ENCODE data around the gene EPS15. TPM values are rescaled to one million over a fixed set of nuclear protein-coding genes. Genes with fewer than 3 reads are reported as not detected.
"Not testable (repeated sequence)": the region's sequence is repeated elsewhere in the genome, so short reads cannot be mapped to it uniquely, and the experiment has no call there.

The EPS15 gene
- total and polyA plus RNA-seq, 10 of the 15 experiments (the other 5 are each of a cell fraction or from before 2014, with no cell fraction given): 24.7 to 87.8 (median 56.3) TPM

DNA sequence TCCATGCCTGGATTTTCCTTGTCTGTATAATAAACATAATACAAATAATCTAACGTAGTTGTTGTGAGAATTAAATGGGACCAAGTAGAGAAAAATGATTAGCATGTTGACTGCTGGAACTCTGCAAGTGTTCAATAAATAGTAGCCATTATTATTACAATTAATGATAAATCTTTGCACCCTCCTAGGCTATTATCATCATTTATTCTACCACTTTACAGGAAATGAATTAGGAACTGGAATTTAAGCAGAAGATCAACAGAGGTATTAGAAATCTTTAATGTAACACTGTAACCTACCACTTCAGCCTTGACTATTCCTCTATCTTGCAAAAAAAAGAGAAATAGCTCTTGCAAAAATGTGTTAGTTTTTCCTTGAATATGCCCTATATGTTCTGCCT, 126.8 kb downstream of the EPS15 start:
- ATAC-seq (no peak), FAIRE-seq (no peak), DNase-seq (ENCODE audit: low read depth, low spot score) (no peak)
- Histone ChIP-seq H3K9ac (ENCODE audit: control insufficient read depth, insufficient read depth, low read length) (no peak overlapping the region), H3K9me3 (replicated peaks; ENCODE audit: control insufficient read depth, insufficient read depth, low read length) (no peaks in the 10 kb centered on the region), H4K20me1 (ENCODE audit: control insufficient read depth, insufficient read depth) (no peaks in the 10 kb centered on the region), H3K36me3 (ENCODE audit: control insufficient read depth in 2 of 2, insufficient read depth in 2 of 2, low read length in 1 of 2) (peaks cover 0 to 13% of the 10 kb centered on the region in 2 experiments), H3K27ac (ENCODE audit: control insufficient read depth, insufficient read depth) (no peak overlapping the region), H3K27me3 (replicated peaks in 1 of 2; ENCODE audit: control insufficient read depth in 2 of 2, insufficient read depth in 2 of 2, low read length in 1 of 2) (no peaks in the 10 kb centered on the region), H3K4me1 (ENCODE audit: control insufficient read depth, insufficient read depth, low read length) (no peaks in the 10 kb centered on the region), H3K4me2 (ENCODE audit: control insufficient read depth, insufficient read depth) (no peak overlapping the region), H3K4me3 (no peak overlapping the region), H2AFZ (ENCODE audit: control insufficient read depth, low read depth, low read length) (no peak overlapping the region), H3K79me2 (ENCODE audit: control insufficient read depth, insufficient read depth, low read length) (no peaks in the 10 kb centered on the region)
- TSS peak; percentile 10 for BruUV-seq (replicated peaks)
- in situ Hi-C loops (cut with MboI): no loop called here
- ChIA-PET CTCF (no interaction called here), POLR2A (no interaction called here), RAD21 (ENCODE audit: unreplicated experiment) (no interaction called here), SMC1A (ENCODE audit: uncharacterized antibody, unreplicated experiment) (no interaction called here)
- intact Hi-C loops (cut with micrococcal nuclease; ENCODE audit: unreplicated experiment): no loop called here
- TF ChIP-seq EZH2 (IDR thresholded peaks at IDR 0.05; ENCODE audit: borderline replicate concordance, control insufficient read depth, low read depth, low read length): no peak
- 89% methylated on average over 1 of the region's 1 CpG for WGBS (ENCODE audit: insufficient coverage, insufficient replicate concordance, low lambda C conversion rate, missing lambda C conversion rate)

DNA sequence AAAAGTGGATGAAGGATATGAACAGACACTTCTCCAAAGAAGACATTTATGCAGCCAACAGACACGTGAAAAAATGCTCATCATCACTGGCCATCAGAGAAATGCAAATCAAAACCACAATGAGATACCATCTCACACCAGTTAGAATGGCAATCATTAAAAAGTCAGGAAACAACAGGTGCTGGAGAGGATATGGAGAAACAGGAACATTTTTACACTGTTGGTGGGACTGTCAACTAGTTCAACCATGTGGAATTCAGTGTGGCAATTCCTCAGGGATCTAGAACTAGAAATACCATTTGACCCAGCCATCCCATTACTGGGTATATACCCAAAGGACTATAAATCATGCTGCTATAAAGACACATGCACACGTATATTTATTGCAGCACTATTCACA, 128.4 kb downstream of the EPS15 start:
- 71% methylated on average over 1 of the region's 2 CpGs for WGBS (ENCODE audit: insufficient coverage, insufficient replicate concordance, low lambda C conversion rate, missing lambda C conversion rate)
- H4K20me1 ChIP-seq (ENCODE audit: control insufficient read depth, insufficient read depth); H3K4me2 ChIP-seq (ENCODE audit: control insufficient read depth, insufficient read depth); in situ Hi-C loops (cut with MboI); H3K4me3 ChIP-seq; H3K4me1 ChIP-seq (ENCODE audit: control insufficient read depth, insufficient read depth, low read length); H3K9me3 ChIP-seq (replicated peaks; ENCODE audit: control insufficient read depth, insufficient read depth, low read length); H3K27ac ChIP-seq (ENCODE audit: control insufficient read depth, insufficient read depth); H3K27me3 ChIP-seq (replicated peaks in 1 of 2; ENCODE audit: control insufficient read depth in 2 of 2, insufficient read depth in 2 of 2, low read length in 1 of 2); CTCF ChIA-PET; intact Hi-C loops (cut with micrococcal nuclease; ENCODE audit: unreplicated experiment); H3K9ac ChIP-seq (ENCODE audit: control insufficient read depth, insufficient read depth, low read length); FAIRE-seq; ATAC-seq; POLR2A ChIA-PET; H3K36me3 ChIP-seq (ENCODE audit: control insufficient read depth in 2 of 2, insufficient read depth in 2 of 2, low read length in 1 of 2); DNase-seq (ENCODE audit: low read depth, low spot score); H2AFZ ChIP-seq (ENCODE audit: control insufficient read depth, low read depth, low read length); SMC1A ChIA-PET (ENCODE audit: uncharacterized antibody, unreplicated experiment); RAD21 ChIA-PET (ENCODE audit: unreplicated experiment); H3K79me2 ChIP-seq (ENCODE audit: control insufficient read depth, insufficient read depth, low read length); BruUV-seq (replicated peaks): not testable (repeated sequence)

DNA sequence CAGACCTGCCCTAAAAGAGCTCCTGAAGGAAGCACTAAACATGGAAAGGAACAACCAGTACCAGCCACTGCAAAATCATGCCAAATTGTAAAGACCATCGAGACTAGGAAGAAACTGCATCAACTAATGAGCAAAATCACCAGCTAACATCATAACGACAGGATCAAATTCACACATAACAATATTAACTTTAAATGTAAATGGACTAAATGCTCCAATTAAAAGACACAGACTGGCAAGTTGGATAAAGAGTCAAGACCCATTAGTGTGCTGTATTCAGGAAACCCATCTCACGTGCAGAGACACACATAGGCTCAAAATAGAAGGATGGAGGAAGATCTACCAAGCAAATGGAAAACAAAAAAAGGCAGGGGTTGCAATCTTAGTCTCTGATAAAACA, 131.8 kb downstream of the EPS15 start:
- FAIRE-seq; BruUV-seq (replicated peaks); DNase-seq (ENCODE audit: low read depth, low spot score); H3K9ac ChIP-seq (ENCODE audit: control insufficient read depth, insufficient read depth, low read length); intact Hi-C loops (cut with micrococcal nuclease; ENCODE audit: unreplicated experiment); H3K9me3 ChIP-seq (replicated peaks; ENCODE audit: control insufficient read depth, insufficient read depth, low read length); SMC1A ChIA-PET (ENCODE audit: uncharacterized antibody, unreplicated experiment); H3K4me3 ChIP-seq; H3K4me1 ChIP-seq (ENCODE audit: control insufficient read depth, insufficient read depth, low read length); CTCF ChIA-PET; H3K27me3 ChIP-seq (replicated peaks in 1 of 2; ENCODE audit: control insufficient read depth in 2 of 2, insufficient read depth in 2 of 2, low read length in 1 of 2); H3K79me2 ChIP-seq (ENCODE audit: control insufficient read depth, insufficient read depth, low read length); H4K20me1 ChIP-seq (ENCODE audit: control insufficient read depth, insufficient read depth); RAD21 ChIA-PET (ENCODE audit: unreplicated experiment); H2AFZ ChIP-seq (ENCODE audit: control insufficient read depth, low read depth, low read length); ATAC-seq; POLR2A ChIA-PET; in situ Hi-C loops (cut with MboI); H3K4me2 ChIP-seq (ENCODE audit: control insufficient read depth, insufficient read depth); H3K27ac ChIP-seq (ENCODE audit: control insufficient read depth, insufficient read depth); H3K36me3 ChIP-seq (ENCODE audit: control insufficient read depth in 2 of 2, insufficient read depth in 2 of 2, low read length in 1 of 2): not testable (repeated sequence)
- 88% methylated on average over 2 of the region's 3 CpGs for WGBS (ENCODE audit: insufficient coverage, insufficient replicate concordance, low lambda C conversion rate, missing lambda C conversion rate)
